Mesenchymal stem cell (in vitro differentiated cells and primary cell): ENCODE data around the gene MARS1.
"Not testable (repeated sequence)": the region's sequence is repeated elsewhere in the genome, so short reads cannot be mapped to it uniquely, and the experiment has no call there.

Source experiments
- DNase-seq: peaks from one replicate; pipeline ENCODE4 v3.0.0-alpha.2; 2013
- H2AFZ ChIP-seq: one replicate; pipeline ENCODE4 v1.6.1; 2013; ENCODE audit warnings: low read depth, mild to moderate bottlenecking, control low read depth, inconsistent platforms, low read length, moderate library complexity
- H2AK5ac ChIP-seq: 2 replicates; pipeline ENCODE4 v1.6.1; 2013; ENCODE audit warnings: low read length, moderate library complexity, mild to moderate bottlenecking, inconsistent platforms; ENCODE audit not compliant: severe bottlenecking
- H2BK120ac ChIP-seq: one replicate; pipeline ENCODE4 v1.6.1; 2013; ENCODE audit warnings: low read depth, mild to moderate bottlenecking, inconsistent platforms, low read length, moderate library complexity
- H2BK12ac ChIP-seq, 2 experiments: one replicate each; pipeline ENCODE4 v1.6.1; 2013; ENCODE audit warnings: inconsistent platforms in 2 of 2, low read length in 2 of 2, mild to moderate bottlenecking in 2 of 2, moderate library complexity in 2 of 2, control low read depth in 1 of 2
- H2BK15ac ChIP-seq: one replicate; pipeline ENCODE4 v1.6.1; 2013; ENCODE audit warnings: mild to moderate bottlenecking, low read depth, inconsistent platforms; ENCODE audit not compliant: poor library complexity, severe bottlenecking
- H2BK5ac ChIP-seq: 2 replicates; pipeline ENCODE4 v1.6.1; 2013; ENCODE audit warnings: low read depth, mild to moderate bottlenecking, low read length, control low read depth, inconsistent platforms; ENCODE audit not compliant: poor library complexity, severe bottlenecking
- H3K14ac ChIP-seq, 2 experiments: one replicate each; pipeline ENCODE4 v1.6.1; 2013; ENCODE audit warnings: inconsistent platforms in 2 of 2, low read length in 2 of 2, control low read depth in 1 of 2, mild to moderate bottlenecking in 1 of 2, moderate library complexity in 1 of 2
- H3K18ac ChIP-seq, 2 experiments: one replicate each; pipeline ENCODE4 v1.6.1; 2013; ENCODE audit warnings: inconsistent platforms in 2 of 2, low read length in 2 of 2, control low read depth in 1 of 2, low read depth in 1 of 2, mild to moderate bottlenecking in 1 of 2
- H3K23ac ChIP-seq, 2 experiments: one replicate each; pipeline ENCODE4 v1.6.1; 2013; ENCODE audit warnings: inconsistent platforms in 2 of 2, low read length in 2 of 2, mild to moderate bottlenecking in 2 of 2, moderate library complexity in 2 of 2, control low read depth in 1 of 2
- H3K27ac ChIP-seq: 2 replicates; pipeline ENCODE4 v1.5.1; 2013; ENCODE audit warnings: mild to moderate bottlenecking, moderate library complexity, low read length, control low read depth, inconsistent platforms; ENCODE audit not compliant: poor library complexity, severe bottlenecking
- H3K27me3 ChIP-seq, 2 experiments: 2 replicates each; pipeline versions ENCODE4 v1.6.1 to v1.7.0; 2013; ENCODE audit warnings: low read length in 2 of 2, mild to moderate bottlenecking in 2 of 2, moderate library complexity in 2 of 2, control low read depth in 1 of 2, inconsistent platforms in 1 of 2; ENCODE audit not compliant: control insufficient read depth in 1 of 2, insufficient read depth in 1 of 2
- H3K36me3 ChIP-seq, 2 experiments: 2 replicates each; pipeline versions ENCODE4 v1.6.1 to v1.7.0; 2013; ENCODE audit warnings: low read length in 2 of 2, control low read depth in 1 of 2, inconsistent platforms in 1 of 2, low read depth in 1 of 2, mild to moderate bottlenecking in 1 of 2; ENCODE audit not compliant: insufficient read depth in 2 of 2, control insufficient read depth in 1 of 2
- H3K4ac ChIP-seq, 2 experiments: one replicate each; pipeline ENCODE4 v1.6.1; 2013; ENCODE audit warnings: inconsistent platforms in 2 of 2, low read length in 2 of 2, mild to moderate bottlenecking in 2 of 2, moderate library complexity in 2 of 2, control low read depth in 1 of 2, low read depth in 1 of 2
- H3K4me1 ChIP-seq: 2 replicates; pipeline ENCODE4 v1.6.1; 2013; ENCODE audit warnings: low read depth, low read length, control low read depth; ENCODE audit not compliant: control insufficient read depth, insufficient read depth
- H3K4me2 ChIP-seq: 2 replicates; pipeline ENCODE4 v1.6.1; 2013; ENCODE audit warnings: low read length, mild to moderate bottlenecking, inconsistent platforms; ENCODE audit not compliant: poor library complexity, severe bottlenecking
- H3K4me3 ChIP-seq, 2 experiments: 2 replicates each; pipeline versions ENCODE4 v1.5.1 to v1.7.0; 2013; ENCODE audit warnings: low read length in 2 of 2, mild to moderate bottlenecking in 2 of 2, control low read depth in 1 of 2, low read depth in 1 of 2; ENCODE audit not compliant: insufficient read depth in 1 of 2
- H3K79me1 ChIP-seq: replicated peaks from 2 replicates; pipeline ENCODE4 v1.6.1; 2013; ENCODE audit warnings: mild to moderate bottlenecking, control low read depth, low read length, inconsistent platforms; ENCODE audit not compliant: poor library complexity, severe bottlenecking
- H3K9ac ChIP-seq: 2 replicates; pipeline ENCODE4 v1.7.0; 2013; ENCODE audit warnings: mild to moderate bottlenecking, low read length, moderate library complexity
- H3K9me3 ChIP-seq: 2 replicates; pipeline ENCODE4 v1.7.0; 2013; ENCODE audit warnings: mild to moderate bottlenecking, low read length; ENCODE audit not compliant: control insufficient read depth
- H4K8ac ChIP-seq: one replicate; pipeline ENCODE4 v1.6.1; 2013; ENCODE audit warnings: inconsistent platforms, mild to moderate bottlenecking, low read length, moderate library complexity
- H4K91ac ChIP-seq: one replicate; pipeline ENCODE4 v1.6.1; 2013; ENCODE audit warnings: mild to moderate bottlenecking, low read length, inconsistent platforms
- WGBS: methylation state at CpG from one replicate; pipeline ENCODE4 v1.1.7; 2013; ENCODE audit warnings: mixed read lengths; 5-methylcytosine and 5-hydroxymethylcytosine counted together

The MARS1 gene

GRCh38 chr12:57441846-57442427 is 45.9 kb upstream of the MARS1 start:
- Histone ChIP-seq H2BK5ac (no peak overlapping the region), H2AFZ (no peak overlapping the region), H3K9ac (no peak overlapping the region), H3K4me1 (no peaks in the 10 kb centered on the region), H3K18ac (no peak overlapping the region), H4K91ac (no peak overlapping the region), H2BK120ac (no peak overlapping the region), H3K23ac (no peak overlapping the region), H3K27ac (no peak overlapping the region), H2BK12ac (no peak overlapping the region), H4K8ac (no peak overlapping the region), H3K27me3 (no peaks in the 10 kb centered on the region), H3K4me3 (no peak overlapping the region), H3K36me3 (no peaks in the 10 kb centered on the region), H3K14ac (no peak overlapping the region), H2BK15ac (no peak overlapping the region), H3K9me3 (no peaks in the 10 kb centered on the region), H3K79me1 (no peaks in the 10 kb centered on the region), H3K4me2 (no peak overlapping the region), H2AK5ac (no peak overlapping the region), H3K4ac (no peak overlapping the region)
- no peak for DNase-seq
- 100% methylated on average over 1 of the region's 1 CpG for WGBS

- not testable (repeated sequence) for H3K27me3 ChIP-seq, H3K4me2 ChIP-seq, H4K91ac ChIP-seq, H2BK5ac ChIP-seq, H2BK15ac ChIP-seq, H3K36me3 ChIP-seq, H3K9ac ChIP-seq, H3K4me3 ChIP-seq, H3K23ac ChIP-seq, H2BK12ac ChIP-seq, H3K4me1 ChIP-seq, H2AFZ ChIP-seq, H3K14ac ChIP-seq, H3K18ac ChIP-seq, H2BK120ac ChIP-seq, H4K8ac ChIP-seq, H3K9me3 ChIP-seq, H3K79me1 ChIP-seq, H3K27ac ChIP-seq, H3K4ac ChIP-seq, DNase-seq, H2AK5ac ChIP-seq
- 70% methylated on average over 3 of the region's 6 CpGs for WGBS
These were observed 43.5 kb upstream of the MARS1 start for GRCh38 chr12:57444337-57444736.

- Histone ChIP-seq H2AFZ (no peak overlapping the region), H3K4me1 (no peaks in the 10 kb centered on the region), H3K79me1 (no peaks in the 10 kb centered on the region), H3K9me3 (no peaks in the 10 kb centered on the region), H2BK5ac (no peak overlapping the region), H3K4ac (no peak overlapping the region), H3K9ac (no peak overlapping the region), H2BK120ac (no peak overlapping the region), H2BK15ac (no peak overlapping the region), H3K18ac (no peak overlapping the region), H3K27ac (no peak overlapping the region), H3K27me3 (no peaks in the 10 kb centered on the region), H3K36me3 (no peaks in the 10 kb centered on the region), H3K4me2 (no peak overlapping the region), H2AK5ac (no peak overlapping the region), H4K91ac (no peak overlapping the region), H4K8ac (no peak overlapping the region), H3K14ac (no peak overlapping the region), H3K4me3 (no peak overlapping the region), H2BK12ac (no peak overlapping the region), H3K23ac (no peak overlapping the region)
- WGBS: 70% methylated on average over 4 of the region's 5 CpGs
- no peak for DNase-seq
These were observed 43.1 kb upstream of the MARS1 start for GRCh38 chr12:57444744-57445143.

GRCh38 chr12:57446292-57446960 is 41.4 kb upstream of the MARS1 start:
- H3K9ac ChIP-seq: no peak overlapping the region
- no peaks in the 10 kb centered on the region for H3K4me1 ChIP-seq
- DNase-seq: no peak
- H3K36me3 ChIP-seq: no peaks in the 10 kb centered on the region
- H4K91ac ChIP-seq: no peak overlapping the region
- H3K4me2 ChIP-seq: no peak overlapping the region
- no peak overlapping the region for H2BK15ac ChIP-seq
- no peak overlapping the region for H4K8ac ChIP-seq
- H3K23ac ChIP-seq: no peak overlapping the region
- H2AFZ ChIP-seq: no peak overlapping the region
- H3K9me3 ChIP-seq: no peaks in the 10 kb centered on the region
- no peak overlapping the region for H2AK5ac ChIP-seq
- no peak overlapping the region for H3K14ac ChIP-seq
- no peak overlapping the region for H2BK120ac ChIP-seq
- 99% methylated on average over 6 of the region's 6 CpGs for WGBS
- no peak overlapping the region for H3K27ac ChIP-seq
- H2BK12ac ChIP-seq: no peak overlapping the region
- H3K4me3 ChIP-seq: no peak overlapping the region
- no peak overlapping the region for H3K4ac ChIP-seq
- no peaks in the 10 kb centered on the region for H3K79me1 ChIP-seq
- no peak overlapping the region for H2BK5ac ChIP-seq
- no peaks in the 10 kb centered on the region for H3K27me3 ChIP-seq
- H3K18ac ChIP-seq: no peak overlapping the region
